ENCODE results near the gene TMTC2.

Gene TMTC2

GRCh38 chr12:82937151-82937550 lies 250.4 kb downstream of the TMTC2 start:
- no peak for TF ChIP-seq CTCF (IDR thresholded peaks at IDR 0.05; ENCODE audit: extremely low read depth, missing control alignments)
- no peak for DNase-seq (ENCODE audit: low spot score)

DNA sequence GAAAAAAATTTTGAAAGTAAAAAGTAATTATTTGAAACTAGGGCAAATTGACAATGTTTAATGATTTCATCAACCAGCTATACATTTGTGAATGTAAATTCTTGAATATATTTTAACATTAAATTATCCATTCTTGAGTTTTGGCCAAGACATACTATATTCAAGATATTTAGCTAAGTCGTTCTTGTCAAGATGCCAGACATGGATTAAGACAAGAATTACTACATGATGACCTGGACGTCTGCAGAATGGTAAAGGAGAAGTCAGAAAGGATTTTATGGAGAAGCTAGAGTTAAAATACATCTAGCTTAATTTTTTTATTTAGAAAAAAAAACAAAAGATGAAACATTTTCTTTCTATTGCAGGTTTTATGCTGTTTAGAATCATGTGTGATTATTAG lies 255.8 kb downstream of the TMTC2 start:
- no peak for TF ChIP-seq CTCF (IDR thresholded peaks at IDR 0.05; ENCODE audit: extremely low read depth, missing control alignments)
- DNase-seq (ENCODE audit: low spot score), result no peak

GRCh38 chr12:82942991-82943401 lies 256.3 kb downstream of the TMTC2 start:
- DNase-seq (ENCODE audit: low spot score), result no peak

GRCh38 chr12:82948491-82948890 lies 261.8 kb downstream of the TMTC2 start:
- DNase-seq (ENCODE audit: low spot score), result no peak
- no peak for TF ChIP-seq CTCF (IDR thresholded peaks at IDR 0.05; ENCODE audit: extremely low read depth, missing control alignments)

More at GRCh38 chr12:82942991-82943401, 256.3 kb downstream of the TMTC2 start:
- no peak for TF ChIP-seq CTCF (IDR thresholded peaks at IDR 0.05; ENCODE audit: extremely low read depth, missing control alignments)

DNA sequence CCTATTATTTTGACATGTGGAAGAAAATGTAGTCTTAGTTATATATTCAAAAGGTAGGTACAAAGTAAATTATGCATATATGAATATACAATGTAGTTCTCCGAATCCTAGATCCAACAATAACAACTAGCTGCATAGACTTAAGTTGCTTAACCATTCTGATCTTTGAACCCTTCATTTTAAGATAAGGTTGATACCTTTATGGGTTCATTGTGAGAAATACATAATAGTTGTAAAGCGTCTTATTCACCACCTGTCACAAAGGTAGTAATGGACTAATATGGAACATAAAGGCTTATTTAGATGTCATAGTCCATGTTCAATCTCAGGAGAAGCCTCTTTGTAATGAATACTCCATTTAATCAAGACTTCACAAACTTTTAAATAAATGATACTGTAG lies 263.6 kb downstream of the TMTC2 start:
- DNase-seq (ENCODE audit: low spot score), result no peak
- TF ChIP-seq CTCF (IDR thresholded peaks at IDR 0.05; ENCODE audit: extremely low read depth, missing control alignments), result no peak

DNA sequence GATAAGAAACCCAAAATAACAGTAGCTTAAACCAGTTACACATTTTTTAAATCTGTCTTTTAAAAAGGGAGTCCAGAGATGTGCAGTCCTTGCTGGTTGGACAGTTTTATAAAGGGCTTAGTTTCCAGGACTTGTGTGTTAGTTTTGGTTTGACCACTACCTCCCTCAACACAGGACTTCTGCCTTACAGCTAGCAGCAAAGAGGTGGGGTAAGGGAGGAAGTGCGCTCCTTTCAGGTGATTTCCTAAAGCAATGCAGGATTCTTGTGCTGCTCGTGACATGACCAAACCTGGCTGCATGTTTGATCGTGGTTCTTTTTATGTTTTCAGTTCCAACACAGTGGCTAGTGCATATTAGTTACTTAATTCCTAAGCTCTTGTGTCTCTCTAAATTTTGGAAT lies 266.2 kb downstream of the TMTC2 start:
- TF ChIP-seq CTCF (IDR thresholded peaks at IDR 0.05; ENCODE audit: extremely low read depth, missing control alignments), result no peak
- DNase-seq (ENCODE audit: low spot score), result peak; percentile 13

DNA sequence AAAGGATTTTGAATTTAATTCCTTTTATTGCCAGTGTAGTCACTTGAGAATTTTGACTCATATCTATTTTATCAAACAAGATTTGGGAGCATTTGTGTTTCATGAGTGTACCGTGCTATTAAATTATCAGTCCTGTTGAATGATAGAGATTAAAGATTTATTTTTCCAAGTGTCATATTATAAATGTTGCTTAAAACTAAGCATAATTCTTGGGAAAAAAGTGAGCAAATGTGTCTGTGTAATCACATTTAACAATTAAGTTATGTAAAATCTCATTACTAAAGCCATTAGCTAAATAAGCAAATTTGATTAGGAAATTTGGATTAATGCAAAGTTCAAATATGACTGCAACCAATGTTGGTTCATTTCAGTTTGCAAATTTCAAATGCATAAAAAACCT lies 266.7 kb downstream of the TMTC2 start:
- TF ChIP-seq CTCF (IDR thresholded peaks at IDR 0.05; ENCODE audit: extremely low read depth, missing control alignments), result no peak

More for the DNA sequence above, 266.7 kb downstream of the TMTC2 start:
- no peak for DNase-seq (ENCODE audit: low spot score)
